Caco-2 (cell line): ENCODE data around the gene KPNA1. TPM values are rescaled to one million over a fixed set of nuclear protein-coding genes. Genes with fewer than 3 reads are reported as not detected.

Experiments
- BruUV-seq: library from RNA; stranded (reverse); fragments of 400-500 nt; replicated peaks from 2 replicates; lab custom pipeline; 2021; lab: Mats Ljungman, UMichigan
- CTCF ChIA-PET: fragments of 300-600 bp; sonication (Branson Sonifier 250); formaldehyde crosslinking; loops from one replicate; lab custom pipeline; 2022; ENCODE audit warnings: antibody characterized with exemption; lab: Charles Lee
- POLR2A ChIA-PET: fragments of 300-600 bp; sonication (Branson Sonifier 250); formaldehyde crosslinking; loops from one replicate; lab custom pipeline; 2022; ENCODE audit warnings: antibody characterized with exemption; lab: Charles Lee
- DNase-seq, 2 experiments: peaks; one replicate each; pipeline versions ENCODE4 v3.0.0 to v3.0.0-alpha.2; 2020 to 2022
- H3K27me3 ChIP-seq: replicated peaks from 2 replicates; pipeline ENCODE4 v1.6.0; 2011; ENCODE audit warnings: low read length; ENCODE audit not compliant: control insufficient read depth, insufficient read depth
- H3K36me3 ChIP-seq: 2 replicates; pipeline ENCODE4 v1.5.1; 2011; ENCODE audit warnings: low read length; ENCODE audit not compliant: control insufficient read depth, insufficient read depth
- H3K4me1 ChIP-seq: fragments of 250-450 bp; sonication (Bioruptor Pico); 2 replicates; pipeline ENCODE4 v1.5.1; 2020; ENCODE audit warnings: mild to moderate bottlenecking
- H3K4me3 ChIP-seq: 2 replicates; pipeline ENCODE4 v1.5.1; 2011; ENCODE audit warnings: low read depth, mild to moderate bottlenecking, control low read depth, low read length
- H3K9me3 ChIP-seq: fragments of 250-450 bp; sonication (Bioruptor Pico); 2 replicates; pipeline ENCODE4 v1.5.1; 2020; ENCODE audit warnings: mild to moderate bottlenecking, moderate library complexity
- H3K27ac Mint-ChIP-seq: one replicate; pipeline ENCODE4 v1.8.0; 2022; ENCODE audit warnings: mixed read lengths; ENCODE audit not compliant: unreplicated experiment
- H3K27me3 Mint-ChIP-seq: one replicate; pipeline ENCODE4 v1.8.0; 2022; ENCODE audit warnings: mixed read lengths; ENCODE audit not compliant: insufficient read depth, unreplicated experiment
- H3K36me3 Mint-ChIP-seq: one replicate; pipeline ENCODE4 v1.8.0; 2022; ENCODE audit warnings: mild to moderate bottlenecking, mixed read lengths; ENCODE audit not compliant: insufficient read depth, unreplicated experiment
- H3K4me1 Mint-ChIP-seq: one replicate; pipeline ENCODE4 v1.8.0; 2022; ENCODE audit warnings: low read depth, mixed read lengths; ENCODE audit not compliant: unreplicated experiment
- H3K4me3 Mint-ChIP-seq: one replicate; pipeline ENCODE4 v1.8.0; 2022; ENCODE audit warnings: mild to moderate bottlenecking, moderate library complexity, mixed read lengths; ENCODE audit not compliant: unreplicated experiment
- H3K9me3 Mint-ChIP-seq: one replicate; pipeline ENCODE4 v1.8.0; 2022; ENCODE audit warnings: mixed read lengths; ENCODE audit not compliant: unreplicated experiment
- CTCF ChIP-seq, 2 experiments: fragments of 200-600 bp in 1 of 2; IDR thresholded peaks; 1 replicate in 1 of 2; 2 replicates in 1 of 2; pipeline versions ENCODE4 v1.5.1 to v1.8.0; 2011 to 2022; ENCODE audit warnings: antibody characterized with exemption in 1 of 2, control low read depth in 1 of 2, inconsistent platforms in 1 of 2, low read depth in 1 of 2, low read length in 1 of 2, mild to moderate bottlenecking in 1 of 2, moderate library complexity in 1 of 2; ENCODE audit not compliant: insufficient read depth in 1 of 2, severe bottlenecking in 1 of 2, unreplicated experiment in 1 of 2
- intact Hi-C: fragments of 100-400 bp; cut with micrococcal nuclease; formaldehyde crosslinking; loops from one replicate; pipeline ENCODE4 v1.10.0; 2022; ENCODE audit not compliant: unreplicated experiment
- total RNA-seq: library from RNA; stranded (reverse); gene quantifications from 2 replicates; pipeline ENCODE4 v1.2.3, GENCODE V29; 2022

Gene KPNA1
- total RNA-seq, 1 experiment from 2014 or later: 82.0 TPM

DNA sequence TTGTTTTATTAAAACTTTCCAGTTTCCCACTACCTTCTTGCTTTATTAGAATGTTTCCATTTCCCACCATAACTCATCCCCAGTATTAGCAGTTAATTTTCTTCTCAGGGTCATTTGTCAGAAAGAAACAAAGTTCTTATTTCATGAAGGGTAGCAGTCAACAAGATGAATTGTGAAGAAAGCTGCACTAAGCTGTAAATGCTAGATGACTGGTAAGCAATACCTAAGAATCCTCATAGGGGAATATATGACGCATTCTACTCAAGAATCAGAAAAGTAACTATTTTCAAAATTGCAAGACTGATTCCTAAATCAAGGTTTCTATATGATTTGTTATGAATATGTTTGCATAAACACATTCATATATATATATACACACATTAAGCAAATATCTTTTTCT, 50.1 kb downstream of the KPNA1 start:
- intact Hi-C loops: loop anchor here (5.0 kb wide), 1 partner anchor 48 kb away; the partner anchor contains the start of gene KPNA1
- no peak for DNase-seq
- ChIA-PET POLR2A (no interaction called here), CTCF (no interaction called here)
- H3K27me3 ChIP-seq: no peaks in the 10 kb centered on the region
- peaks cover 37% of the 10 kb centered on the region for H3K36me3 Mint-ChIP-seq
- H3K4me1 Mint-ChIP-seq: peaks cover 24% of the 10 kb centered on the region
- no TSS peak for BruUV-seq
- peaks cover 1% of the 10 kb centered on the region; the same call in 1 of the 2 replicates for H3K36me3 ChIP-seq
- H3K4me1 ChIP-seq: peaks cover 28% of the 10 kb centered on the region
- no peak overlapping the region for H3K4me3 ChIP-seq
- no peaks in the 10 kb centered on the region for H3K9me3 Mint-ChIP-seq
- no peaks in the 10 kb centered on the region for H3K27me3 Mint-ChIP-seq
- no peak overlapping the region for H3K4me3 Mint-ChIP-seq
- H3K27ac Mint-ChIP-seq: no peak overlapping the region
- TF ChIP-seq CTCF (IDR thresholded peaks at IDR 0.05; ENCODE audit: insufficient read depth in 1 of 2, low read depth in 1 of 2, low read length in 1 of 2, severe bottlenecking in 1 of 2, unreplicated experiment in 1 of 2): no peak
- H3K9me3 ChIP-seq: no peaks in the 10 kb centered on the region

- no peaks in the 10 kb centered on the region for H3K9me3 Mint-ChIP-seq
- POLR2A ChIA-PET: no interaction called here
- no peak overlapping the region for H3K27ac Mint-ChIP-seq
- H3K27me3 Mint-ChIP-seq: no peaks in the 10 kb centered on the region
- H3K9me3 ChIP-seq: no peaks in the 10 kb centered on the region
- peaks cover 53% of the 10 kb centered on the region for H3K36me3 Mint-ChIP-seq
- peaks cover 14% of the 10 kb centered on the region for H3K4me1 ChIP-seq
- no peaks in the 10 kb centered on the region for H3K27me3 ChIP-seq
- H3K4me3 ChIP-seq: no peak overlapping the region
- BruUV-seq: no TSS peak
- TF ChIP-seq CTCF (IDR thresholded peaks at IDR 0.05; ENCODE audit: insufficient read depth in 1 of 2, low read depth in 1 of 2, low read length in 1 of 2, severe bottlenecking in 1 of 2, unreplicated experiment in 1 of 2): no peak
- CTCF ChIA-PET: no interaction called here
- intact Hi-C loops: no loop called here
- H3K36me3 ChIP-seq: peaks cover 1% of the 10 kb centered on the region; the same call in 1 of the 2 replicates
- DNase-seq: no peak
- peaks cover 13% of the 10 kb centered on the region for H3K4me1 Mint-ChIP-seq
- no peak overlapping the region for H3K4me3 Mint-ChIP-seq
Measured at GRCh38 chr3:122462406-122462805, 52.3 kb downstream of the KPNA1 start.

DNA sequence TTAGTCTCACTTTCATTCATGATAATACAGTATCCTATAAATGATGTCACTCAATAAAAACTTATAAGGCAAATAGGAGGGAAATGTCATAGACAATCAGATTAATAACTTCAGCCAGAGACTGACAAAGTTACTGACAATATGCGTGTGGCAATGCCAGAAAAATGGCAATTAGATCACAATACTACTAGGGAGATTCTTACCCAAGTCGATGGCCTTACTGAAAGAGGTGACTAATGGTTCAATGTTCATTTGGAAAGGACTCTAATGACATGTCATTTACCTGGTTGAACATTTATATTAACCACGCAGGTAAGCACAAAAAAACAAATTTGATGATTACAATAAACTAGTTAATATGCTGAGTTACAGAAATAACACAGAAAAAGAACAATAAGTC, 52.9 kb downstream of the KPNA1 start:
- intact Hi-C loops: no loop called here
- CTCF ChIA-PET: no interaction called here
- Mint-ChIP-seq H3K27me3 (no peaks in the 10 kb centered on the region), H3K4me3 (no peak overlapping the region), H3K9me3 (no peaks in the 10 kb centered on the region), H3K4me1 (peaks cover 13% of the 10 kb centered on the region), H3K27ac (no peak overlapping the region), H3K36me3 (peaks cover 57% of the 10 kb centered on the region)
- no peak overlapping the region for H3K4me3 ChIP-seq
- POLR2A ChIA-PET: no interaction called here
- BruUV-seq: no TSS peak
- TF ChIP-seq CTCF (IDR thresholded peaks at IDR 0.05; ENCODE audit: insufficient read depth in 1 of 2, low read depth in 1 of 2, low read length in 1 of 2, severe bottlenecking in 1 of 2, unreplicated experiment in 1 of 2): no peak
- no peaks in the 10 kb centered on the region for H3K27me3 ChIP-seq
- DNase-seq: no peak
- H3K36me3 ChIP-seq: peaks cover 1% of the 10 kb centered on the region; the same call in 1 of the 2 replicates
- no peaks in the 10 kb centered on the region for H3K9me3 ChIP-seq
- H3K4me1 ChIP-seq: peaks cover 10% of the 10 kb centered on the region; the same call in 1 of the 2 replicates
